Tibial nerve (tissue), 4 donors: ENCODE results near the gene PPP1R3E. TPM values are rescaled to one million over a fixed set of nuclear protein-coding genes. Genes with fewer than 3 reads are reported as not detected.

Source experiments
- DNase-seq, 2 donors: peaks; one replicate each; pipeline ENCODE4 v3.0.0-alpha.2; 2019; ENCODE audit warnings: low spot score in 2 of 2
- H3K27ac ChIP-seq, 4 donors: fragments of 200-600 bp; sonication (generic) in 3 of 4; one replicate each; pipeline ENCODE4 v1.5.1; 2017 to 2019; ENCODE audit warnings: mild to moderate bottlenecking in 1 of 4
- H3K27me3 ChIP-seq, 2 donors: fragments of 200-600 bp; sonication (generic) in 1 of 2; one replicate each; pipeline versions ENCODE4 v1.5.1 to v1.6.0; 2017 to 2019
- H3K36me3 ChIP-seq, 3 donors: fragments of 200-600 bp; sonication (generic); one replicate each; pipeline ENCODE4 v1.5.1; 2018 to 2019
- H3K4me1 ChIP-seq, 4 donors: fragments of 200-600 bp; sonication (generic) in 3 of 4; one replicate each; pipeline ENCODE4 v1.5.1; 2017 to 2019
- H3K4me3 ChIP-seq, 4 donors: fragments of 200-600 bp; sonication (generic) in 3 of 4; one replicate each; pipeline ENCODE4 v1.5.1; 2017 to 2019; ENCODE audit warnings: mild to moderate bottlenecking in 1 of 4, moderate library complexity in 1 of 4
- H3K9me3 ChIP-seq, 4 donors: fragments of 200-600 bp; sonication (generic) in 3 of 4; one replicate each; pipeline ENCODE4 v1.5.1; 2017 to 2019
- CTCF ChIP-seq, 5 experiments: fragments of 200-600 bp in 3 of 5; fragments of 450-650 bp in 2 of 5; sonication (generic) in 3 of 5; IDR thresholded peaks; one replicate each; pipeline ENCODE4 v1.5.1; 2016 to 2019; ENCODE audit warnings: antibody characterized with exemption in 5 of 5, mild to moderate bottlenecking in 3 of 5, moderate library complexity in 2 of 5
- EP300 ChIP-seq, 2 donors: sonication (generic); formaldehyde crosslinking; IDR thresholded peaks; one replicate each; pipeline ENCODE4 v1.6.1; 2017; ENCODE audit warnings: antibody characterized with exemption in 2 of 2, mild to moderate bottlenecking in 1 of 2
- POLR2A ChIP-seq, 2 donors: fragments of 450-650 bp; IDR thresholded peaks; one replicate each; pipeline ENCODE4 v1.6.1; 2017; ENCODE audit warnings: antibody characterized with exemption in 2 of 2, mild to moderate bottlenecking in 2 of 2, moderate library complexity in 2 of 2
- WGBS, 2 donors: methylation state at CpG; one replicate each; pipeline ENCODE4 v1.1.5; 2018; 5-methylcytosine and 5-hydroxymethylcytosine counted together
- total RNA-seq, 4 donors: library from RNA; depleted of rRNA; stranded (reverse); fragments of >200 nt; gene quantifications; one replicate each; pipeline ENCODE4 v1.1.0, GENCODE V29; 2016

PPP1R3E gene
- total RNA-seq, 4 donors from 2014 or later = 15.0 to 29.1 (median 19.2) TPM

GRCh38 chr14:23310546-23310945, 7.9 kb upstream of the PPP1R3E start:
- DNase-seq = no peak
- peaks cover 5 to 36% (median 25%) of the 10 kb centered on the region in 4 donors for H3K4me1 ChIP-seq
- 79 to 100% methylated on average over 1 of the region's 1 CpG for WGBS, 2 donors
- peaks cover 0 to 49% (median 0%) of the 10 kb centered on the region in 3 donors for H3K36me3 ChIP-seq
- no peaks in the 10 kb centered on the region for H3K9me3 ChIP-seq
- TF ChIP-seq POLR2A (IDR thresholded peaks at IDR 0.05) (no peak), CTCF (IDR thresholded peaks at IDR 0.05) (no peak), EP300 (IDR thresholded peaks at IDR 0.05) (no peak)
- no peaks in the 10 kb centered on the region for H3K27me3 ChIP-seq
- H3K4me3 ChIP-seq = no peak overlapping the region
- H3K27ac ChIP-seq = no peak overlapping the region

- Histone ChIP-seq H3K36me3 (peaks cover 0 to 49% (median 0%) of the 10 kb centered on the region in 3 donors), H3K9me3 (no peaks in the 10 kb centered on the region), H3K4me1 (peaks cover 5 to 40% (median 25%) of the 10 kb centered on the region in 4 donors), H3K4me3 (no peak overlapping the region), H3K27ac (peak overlapping the region in 1 of 4 donors; percentile 8), H3K27me3 (no peaks in the 10 kb centered on the region)
- TF ChIP-seq CTCF (IDR thresholded peaks at IDR 0.05) (no peak), EP300 (IDR thresholded peaks at IDR 0.05) (no peak), POLR2A (IDR thresholded peaks at IDR 0.05) (no peak)
- WGBS, 2 donors = 85 to 86% methylated on average over 17 of the region's 17 CpGs
- DNase-seq = no peak
These were observed 6.2 kb upstream of the PPP1R3E start for GRCh38 chr14:23308721-23309445.

- Histone ChIP-seq H3K27ac (peak overlapping the region in 2 of 4 donors; percentile 81 to 95), H3K36me3 (peaks cover 0 to 49% (median 0%) of the 10 kb centered on the region in 3 donors), H3K4me1 (peaks cover 5 to 45% (median 26%) of the 10 kb centered on the region in 4 donors), H3K4me3 (peak overlapping the region; percentile 48 to 84 (median 60)), H3K27me3 (no peaks in the 10 kb centered on the region), H3K9me3 (no peaks in the 10 kb centered on the region)
- 83 to 85% methylated on average over 22 of the region's 22 CpGs for WGBS, 2 donors
- DNase-seq = no peak
- TF ChIP-seq POLR2A (IDR thresholded peaks at IDR 0.05) (no peak), CTCF (IDR thresholded peaks at IDR 0.05) (no peak), EP300 (IDR thresholded peaks at IDR 0.05) (no peak)
These were observed 5.3 kb upstream of the PPP1R3E start for GRCh38 chr14:23307687-23308644.

- Histone ChIP-seq H3K27me3 (no peaks in the 10 kb centered on the region), H3K36me3 (peaks cover 0 to 45% (median 0%) of the 10 kb centered on the region in 3 donors), H3K4me1 (peaks cover 5 to 50% (median 27%) of the 10 kb centered on the region in 4 donors), H3K9me3 (no peaks in the 10 kb centered on the region), H3K27ac (peak overlapping the region; percentile 81 to 95 (median 92)), H3K4me3 (peak overlapping the region; percentile 48 to 84 (median 60))
- TF ChIP-seq POLR2A (IDR thresholded peaks at IDR 0.05) (no peak), EP300 (IDR thresholded peaks at IDR 0.05) (no peak), CTCF (IDR thresholded peaks at IDR 0.05) (no peak)
- DNase-seq = no peak
- WGBS, 2 donors = 6% methylated on average over 5 of the region's 5 CpGs
These were observed 4.5 kb upstream of the PPP1R3E start for GRCh38 chr14:23307146-23307530.
